HEK293 (cell line): ENCODE data around the gene TOP2A.

Experiments
- MYNN ChIP-seq: fragments of 450-650 bp; formaldehyde crosslinking; IDR thresholded peaks from 2 replicates; pipeline ENCODE4 v1.5.1; 2016; ENCODE audit warnings: missing biosample characterization, missing genetic modification characterization, borderline replicate concordance
- OSR2 ChIP-seq: fragments of 450-650 bp; formaldehyde crosslinking; IDR thresholded peaks from 2 replicates; pipeline ENCODE4 v1.5.1; 2016; ENCODE audit warnings: missing biosample characterization, missing genetic modification characterization
- RBAK ChIP-seq: fragments of 450-650 bp; formaldehyde crosslinking; IDR thresholded peaks from 2 replicates; pipeline ENCODE4 v1.5.1; 2016; ENCODE audit warnings: missing biosample characterization, missing genetic modification characterization
- REPIN1 ChIP-seq: fragments of 450-650 bp; formaldehyde crosslinking; IDR thresholded peaks from 2 replicates; pipeline ENCODE4 v1.5.1; 2017; ENCODE audit warnings: missing biosample characterization, missing genetic modification characterization, low read depth
- SALL2 ChIP-seq: fragments of 450-650 bp; formaldehyde crosslinking; IDR thresholded peaks from 2 replicates; pipeline ENCODE4 v1.5.0; 2017; ENCODE audit warnings: missing biosample characterization, mild to moderate bottlenecking, missing genetic modification characterization, borderline replicate concordance
- SCRT1 ChIP-seq: fragments of 450-650 bp; formaldehyde crosslinking; IDR thresholded peaks from 2 replicates; pipeline ENCODE4 v1.5.1; 2016; ENCODE audit warnings: missing biosample characterization, missing genetic modification characterization, borderline replicate concordance
- SP2 ChIP-seq: fragments of 450-650 bp; formaldehyde crosslinking; IDR thresholded peaks from 2 replicates; pipeline ENCODE4 v1.5.1; 2016; ENCODE audit warnings: missing biosample characterization, missing genetic modification characterization
- TCF7L2 ChIP-seq: IDR thresholded peaks from 2 replicates; pipeline ENCODE4 v1.6.1; 2011; ENCODE audit warnings: low read depth, mild to moderate bottlenecking, inconsistent platforms, low read length, moderate library complexity, borderline replicate concordance
- TRIM28 ChIP-seq: IDR thresholded peaks from 2 replicates; pipeline ENCODE4 v1.6.1; 2011; ENCODE audit warnings: low read length, control low read depth, borderline replicate concordance
- ZBTB20 ChIP-seq: fragments of 450-650 bp; formaldehyde crosslinking; IDR thresholded peaks from 2 replicates; pipeline ENCODE4 v1.5.1; 2016; ENCODE audit warnings: missing biosample characterization, missing genetic modification characterization
- ZBTB48 ChIP-seq: fragments of 450-650 bp; formaldehyde crosslinking; IDR thresholded peaks from 2 replicates; pipeline ENCODE4 v1.5.1; 2016; ENCODE audit warnings: missing biosample characterization, missing genetic modification characterization
- ZFHX2 ChIP-seq: fragments of 450-650 bp; formaldehyde crosslinking; conservative IDR thresholded peaks from 2 replicates; pipeline ENCODE4 v1.5.1; 2016; ENCODE audit warnings: missing biosample characterization, missing genetic modification characterization
- ZNF155 ChIP-seq: fragments of 450-650 bp; formaldehyde crosslinking; IDR thresholded peaks from 2 replicates; pipeline ENCODE4 v1.5.1; 2016; ENCODE audit warnings: missing biosample characterization, missing genetic modification characterization
- ZNF24 ChIP-seq: fragments of 450-650 bp; formaldehyde crosslinking; IDR thresholded peaks from 2 replicates; pipeline ENCODE4 v1.5.1; 2016; ENCODE audit warnings: missing biosample characterization, missing genetic modification characterization
- ZNF324 ChIP-seq: fragments of 450-650 bp; formaldehyde crosslinking; IDR thresholded peaks from 2 replicates; pipeline ENCODE4 v1.5.1; 2016; ENCODE audit warnings: missing biosample characterization, missing genetic modification characterization
- ZNF335 ChIP-seq: fragments of 450-650 bp; formaldehyde crosslinking; conservative IDR thresholded peaks from 2 replicates; pipeline ENCODE4 v1.5.1; 2016; ENCODE audit warnings: missing biosample characterization, missing genetic modification characterization
- ZNF473 ChIP-seq: fragments of 450-650 bp; formaldehyde crosslinking; IDR thresholded peaks from 2 replicates; pipeline ENCODE4 v1.5.1; 2017; ENCODE audit warnings: missing biosample characterization, missing genetic modification characterization
- ZNF555 ChIP-seq: fragments of 450-650 bp; formaldehyde crosslinking; conservative IDR thresholded peaks from 2 replicates; pipeline ENCODE4 v1.5.1; 2017; ENCODE audit warnings: missing biosample characterization, mild to moderate bottlenecking, missing genetic modification characterization, inconsistent platforms
- ZNF561 ChIP-seq: fragments of 450-650 bp; IDR thresholded peaks from 2 replicates; pipeline ENCODE4 v1.5.1; 2018; ENCODE audit warnings: missing biosample characterization, missing genetic modification characterization, borderline replicate concordance
- ZNF600 ChIP-seq: fragments of 450-650 bp; formaldehyde crosslinking; IDR thresholded peaks from 2 replicates; pipeline ENCODE4 v1.5.1; 2016; ENCODE audit warnings: missing biosample characterization, missing genetic modification characterization
- ZNF626 ChIP-seq: fragments of 450-650 bp; sonication (Bioruptor Pico); formaldehyde crosslinking; IDR thresholded peaks from 2 replicates; pipeline ENCODE4 v1.5.1; 2018; ENCODE audit warnings: missing biosample characterization, missing genetic modification characterization, inconsistent platforms
- ZNF629 ChIP-seq: fragments of 450-650 bp; formaldehyde crosslinking; IDR thresholded peaks from 2 replicates; pipeline ENCODE4 v1.5.1; 2017; ENCODE audit warnings: missing biosample characterization, missing genetic modification characterization
- ZSCAN30 ChIP-seq: fragments of 450-650 bp; IDR thresholded peaks from 2 replicates; pipeline ENCODE4 v1.5.1; 2018; ENCODE audit warnings: missing biosample characterization, mild to moderate bottlenecking, missing genetic modification characterization, moderate library complexity
- TF ChIP-seq, protein P1 (sequence below): fragments of 450-650 bp; formaldehyde crosslinking; IDR thresholded peaks from 2 replicates; pipeline ENCODE4 v1.5.1; 2017; ENCODE audit warnings: missing biosample characterization, missing genetic modification characterization
- TF ChIP-seq, protein P2 (sequence below): fragments of 450-650 bp; formaldehyde crosslinking; IDR thresholded peaks from 2 replicates; pipeline ENCODE4 v1.5.1; 2017; ENCODE audit warnings: missing biosample characterization, mild to moderate bottlenecking, missing genetic modification characterization, moderate library complexity
- TF ChIP-seq, protein P3 (sequence below): fragments of 450-650 bp; formaldehyde crosslinking; IDR thresholded peaks from 2 replicates; pipeline ENCODE4 v1.5.0; 2017; ENCODE audit warnings: missing biosample characterization, missing genetic modification characterization, borderline replicate concordance
- TF ChIP-seq, protein P4 (sequence below): fragments of 450-650 bp; formaldehyde crosslinking; conservative IDR thresholded peaks from 2 replicates; pipeline ENCODE4 v1.5.1; 2016; ENCODE audit warnings: low read depth, missing biosample characterization, missing genetic modification characterization
- TF ChIP-seq, protein P5 (sequence below): fragments of 450-650 bp; formaldehyde crosslinking; IDR thresholded peaks from 2 replicates; pipeline ENCODE4 v1.5.1; 2016; ENCODE audit warnings: missing biosample characterization, missing genetic modification characterization

The TOP2A gene

DNA sequence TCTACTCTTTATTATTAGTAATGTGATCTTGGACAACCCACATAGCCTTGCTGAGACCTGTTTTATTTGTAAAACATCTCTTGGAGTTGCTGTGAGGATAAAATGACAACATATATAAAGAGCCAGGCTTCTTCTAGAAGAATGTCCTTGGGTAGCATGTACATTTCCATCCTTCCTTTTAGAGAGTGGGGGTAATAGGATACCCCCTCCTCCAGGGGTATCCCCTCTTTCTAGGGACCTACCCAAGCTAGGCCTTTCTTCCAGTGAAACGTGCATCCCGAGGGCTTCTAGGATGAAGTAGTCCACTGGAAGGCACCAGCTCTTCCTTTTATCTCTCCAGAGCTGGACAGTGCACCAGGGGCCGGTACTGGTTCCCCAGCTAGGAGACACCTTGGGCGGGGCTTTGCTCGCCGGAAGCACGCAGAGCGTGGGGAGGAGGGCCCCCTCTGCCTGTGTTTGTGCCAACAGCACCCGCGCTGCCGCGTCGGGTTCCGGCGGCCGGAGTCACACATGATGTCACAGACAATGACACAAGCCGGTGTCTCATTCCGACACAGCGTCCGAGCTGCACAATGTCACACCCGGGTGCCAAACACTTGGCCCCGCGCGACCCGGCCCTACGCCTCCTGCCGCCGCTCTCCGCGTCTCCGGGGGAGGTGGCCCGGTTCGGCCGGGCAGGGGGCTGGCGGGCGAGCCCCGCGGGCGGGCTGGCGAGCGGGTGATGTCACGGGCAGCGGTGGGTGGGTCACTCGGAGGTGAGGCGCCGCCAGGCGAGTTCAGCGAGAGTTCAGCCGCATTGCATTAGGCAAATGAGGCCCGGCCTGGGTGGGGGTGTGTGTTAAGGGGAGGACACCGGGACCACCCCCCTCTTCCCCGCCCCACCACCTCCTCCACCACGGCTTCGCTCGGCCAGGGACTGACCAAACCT, 76.6 kb downstream of the TOP2A start (continued):
- TF ChIP-seq REPIN1 (tag by site-specific recombination): no peak
- TF ChIP-seq ZBTB48 (tag by site-specific recombination): peak; percentile 30; the same call in 1 of the 2 replicates
- TF ChIP-seq ZNF324 (tag by site-specific recombination): no peak
- TF ChIP-seq ZNF629 (tag by site-specific recombination): peak; percentile 100
- TF ChIP-seq ZNF561: peak; percentile 74; the same call in 1 of the 2 replicates
- TF ChIP-seq, protein P1, sequence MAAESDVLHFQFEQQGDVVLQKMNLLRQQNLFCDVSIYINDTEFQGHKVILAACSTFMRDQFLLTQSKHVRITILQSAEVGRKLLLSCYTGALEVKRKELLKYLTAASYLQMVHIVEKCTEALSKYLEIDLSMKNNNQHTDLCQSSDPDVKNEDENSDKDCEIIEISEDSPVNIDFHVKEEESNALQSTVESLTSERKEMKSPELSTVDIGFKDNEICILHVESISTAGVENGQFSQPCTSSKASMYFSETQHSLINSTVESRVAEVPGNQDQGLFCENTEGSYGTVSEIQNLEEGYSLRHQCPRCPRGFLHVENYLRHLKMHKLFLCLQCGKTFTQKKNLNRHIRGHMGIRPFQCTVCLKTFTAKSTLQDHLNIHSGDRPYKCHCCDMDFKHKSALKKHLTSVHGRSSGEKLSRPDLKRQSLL (tag by site-specific recombination): no peak
- TF ChIP-seq, protein P2, sequence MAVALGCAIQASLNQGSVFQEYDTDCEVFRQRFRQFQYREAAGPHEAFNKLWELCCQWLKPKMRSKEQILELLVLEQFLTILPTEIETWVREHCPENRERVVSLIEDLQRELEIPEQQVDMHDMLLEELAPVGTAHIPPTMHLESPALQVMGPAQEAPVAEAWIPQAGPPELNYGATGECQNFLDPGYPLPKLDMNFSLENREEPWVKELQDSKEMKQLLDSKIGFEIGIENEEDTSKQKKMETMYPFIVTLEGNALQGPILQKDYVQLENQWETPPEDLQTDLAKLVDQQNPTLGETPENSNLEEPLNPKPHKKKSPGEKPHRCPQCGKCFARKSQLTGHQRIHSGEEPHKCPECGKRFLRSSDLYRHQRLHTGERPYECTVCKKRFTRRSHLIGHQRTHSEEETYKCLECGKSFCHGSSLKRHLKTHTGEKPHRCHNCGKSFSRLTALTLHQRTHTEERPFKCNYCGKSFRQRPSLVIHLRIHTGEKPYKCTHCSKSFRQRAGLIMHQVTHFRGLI (tag by site-specific recombination): 0 out of 2 replicates have a peak, but pooled peaks have one; percentile 35
- TF ChIP-seq ZNF626 (tag by site-specific recombination): no peak
- no peak for TF ChIP-seq TCF7L2
- TF ChIP-seq ZNF335: peak; percentile 53; the same call in 1 of the 2 replicates
- no peak for TF ChIP-seq SCRT1 (tag by site-specific recombination)
- TF ChIP-seq RBAK (tag by site-specific recombination): no peak
- peak; percentile 34; the same call in 1 of the 2 replicates for TF ChIP-seq OSR2
- TF ChIP-seq, protein P3, sequence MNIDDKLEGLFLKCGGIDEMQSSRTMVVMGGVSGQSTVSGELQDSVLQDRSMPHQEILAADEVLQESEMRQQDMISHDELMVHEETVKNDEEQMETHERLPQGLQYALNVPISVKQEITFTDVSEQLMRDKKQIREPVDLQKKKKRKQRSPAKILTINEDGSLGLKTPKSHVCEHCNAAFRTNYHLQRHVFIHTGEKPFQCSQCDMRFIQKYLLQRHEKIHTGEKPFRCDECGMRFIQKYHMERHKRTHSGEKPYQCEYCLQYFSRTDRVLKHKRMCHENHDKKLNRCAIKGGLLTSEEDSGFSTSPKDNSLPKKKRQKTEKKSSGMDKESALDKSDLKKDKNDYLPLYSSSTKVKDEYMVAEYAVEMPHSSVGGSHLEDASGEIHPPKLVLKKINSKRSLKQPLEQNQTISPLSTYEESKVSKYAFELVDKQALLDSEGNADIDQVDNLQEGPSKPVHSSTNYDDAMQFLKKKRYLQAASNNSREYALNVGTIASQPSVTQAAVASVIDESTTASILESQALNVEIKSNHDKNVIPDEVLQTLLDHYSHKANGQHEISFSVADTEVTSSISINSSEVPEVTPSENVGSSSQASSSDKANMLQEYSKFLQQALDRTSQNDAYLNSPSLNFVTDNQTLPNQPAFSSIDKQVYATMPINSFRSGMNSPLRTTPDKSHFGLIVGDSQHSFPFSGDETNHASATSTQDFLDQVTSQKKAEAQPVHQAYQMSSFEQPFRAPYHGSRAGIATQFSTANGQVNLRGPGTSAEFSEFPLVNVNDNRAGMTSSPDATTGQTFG (tag by site-specific recombination): no peak
- no peak for TF ChIP-seq ZNF555 (tag by site-specific recombination)
- TF ChIP-seq ZNF24 (tag by site-specific recombination): no peak
- TF ChIP-seq ZFHX2: peak; percentile 71
- TF ChIP-seq TRIM28: no peak
- TF ChIP-seq SALL2 (tag by site-specific recombination): no peak
- TF ChIP-seq ZNF600: peak; percentile 94
- TF ChIP-seq, protein P4, sequence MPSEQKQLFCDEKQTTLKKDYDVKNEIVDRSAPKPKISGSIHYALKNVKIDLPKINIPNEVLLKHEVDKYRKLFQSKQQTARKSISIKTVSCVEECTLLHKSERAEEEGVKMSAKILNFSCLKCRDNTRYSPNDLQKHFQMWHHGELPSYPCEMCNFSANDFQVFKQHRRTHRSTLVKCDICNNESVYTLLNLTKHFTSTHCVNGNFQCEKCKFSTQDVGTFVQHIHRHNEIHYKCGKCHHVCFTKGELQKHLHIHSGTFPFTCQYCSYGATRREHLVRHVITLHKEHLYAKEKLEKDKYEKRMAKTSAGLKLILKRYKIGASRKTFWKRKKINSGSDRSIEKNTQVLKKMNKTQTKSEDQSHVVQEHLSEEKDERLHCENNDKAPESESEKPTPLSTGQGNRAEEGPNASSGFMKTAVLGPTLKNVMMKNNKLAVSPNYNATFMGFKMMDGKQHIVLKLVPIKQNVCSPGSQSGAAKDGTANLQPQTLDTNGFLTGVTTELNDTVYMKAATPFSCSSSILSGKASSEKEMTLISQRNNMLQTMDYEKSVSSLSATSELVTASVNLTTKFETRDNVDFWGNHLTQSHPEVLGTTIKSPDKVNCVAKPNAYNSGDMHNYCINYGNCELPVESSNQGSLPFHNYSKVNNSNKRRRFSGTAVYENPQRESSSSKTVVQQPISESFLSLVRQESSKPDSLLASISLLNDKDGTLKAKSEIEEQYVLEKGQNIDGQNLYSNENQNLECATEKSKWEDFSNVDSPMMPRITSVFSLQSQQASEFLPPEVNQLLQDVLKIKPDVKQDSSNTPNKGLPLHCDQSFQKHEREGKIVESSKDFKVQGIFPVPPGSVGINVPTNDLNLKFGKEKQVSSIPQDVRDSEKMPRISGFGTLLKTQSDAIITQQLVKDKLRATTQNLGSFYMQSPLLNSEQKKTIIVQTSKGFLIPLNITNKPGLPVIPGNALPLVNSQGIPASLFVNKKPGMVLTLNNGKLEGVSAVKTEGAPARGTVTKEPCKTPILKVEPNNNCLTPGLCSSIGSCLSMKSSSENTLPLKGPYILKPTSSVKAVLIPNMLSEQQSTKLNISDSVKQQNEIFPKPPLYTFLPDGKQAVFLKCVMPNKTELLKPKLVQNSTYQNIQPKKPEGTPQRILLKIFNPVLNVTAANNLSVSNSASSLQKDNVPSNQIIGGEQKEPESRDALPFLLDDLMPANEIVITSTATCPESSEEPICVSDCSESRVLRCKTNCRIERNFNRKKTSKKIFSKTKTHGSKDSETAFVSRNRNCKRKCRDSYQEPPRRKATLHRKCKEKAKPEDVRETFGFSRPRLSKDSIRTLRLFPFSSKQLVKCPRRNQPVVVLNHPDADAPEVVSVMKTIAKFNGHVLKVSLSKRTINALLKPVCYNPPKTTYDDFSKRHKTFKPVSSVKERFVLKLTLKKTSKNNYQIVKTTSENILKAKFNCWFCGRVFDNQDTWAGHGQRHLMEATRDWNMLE (tag by site-specific recombination): no peak
- TF ChIP-seq, protein P5, sequence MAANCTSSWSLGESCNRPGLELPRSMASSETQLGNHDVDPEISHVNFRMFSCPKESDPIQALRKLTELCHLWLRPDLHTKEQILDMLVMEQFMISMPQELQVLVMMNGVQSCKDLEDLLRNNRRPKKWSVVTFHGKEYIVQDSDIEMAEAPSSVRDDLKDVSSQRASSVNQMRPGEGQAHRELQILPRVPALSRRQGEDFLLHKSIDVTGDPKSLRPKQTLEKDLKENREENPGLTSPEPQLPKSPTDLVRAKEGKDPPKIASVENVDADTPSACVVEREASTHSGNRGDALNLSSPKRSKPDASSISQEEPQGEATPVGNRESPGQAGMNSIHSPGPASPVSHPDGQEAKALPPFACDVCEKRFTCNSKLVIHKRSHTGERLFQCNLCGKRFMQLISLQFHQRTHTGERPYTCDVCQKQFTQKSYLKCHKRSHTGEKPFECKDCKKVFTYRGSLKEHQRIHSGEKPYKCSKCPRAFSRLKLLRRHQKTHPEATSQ (tag by site-specific recombination): no peak
- TF ChIP-seq ZNF473 (tag by site-specific recombination): no peak
- no peak for TF ChIP-seq MYNN (tag by site-specific recombination)
- peak; percentile 53; the same call in 1 of the 2 replicates for TF ChIP-seq ZSCAN30 (tag by site-specific recombination)
- TF ChIP-seq SP2 (tag by site-specific recombination): peak; percentile 71
- peak; percentile 73 for TF ChIP-seq ZBTB20
- TF ChIP-seq ZNF155 (tag by site-specific recombination): no peak
